Measurements from ENCODE around the gene EIF3I.
A peak's percentile ranks its signal among the peaks of the same experiment; 100 is the strongest.

GRCh38 chr1:32239337-32239736, 17.1 kb downstream of the EIF3I start:
- TF ChIP-seq CTCF (conservative IDR thresholded peaks at IDR 0.05; ENCODE audit: low read length) (peak; percentile 31; the same call in 1 of the 2 replicates), EZH2phosphoT487 (IDR thresholded peaks at IDR 0.05; ENCODE audit: borderline replicate concordance, low read depth, low read length) (no peak)
